HG03575 (cell line): ENCODE measurements around the gene TMEM121B.

Experiments used
- ATAC-seq: cut with Tn5 transposase; IDR thresholded peaks from one replicate; pipeline ENCODE4 v1.9.1; 2021; ENCODE audit not compliant: unreplicated experiment, insufficient number of reproducible peaks, low FRiP score; ENCODE audit errors: extremely low read depth

TMEM121B gene

DNA sequence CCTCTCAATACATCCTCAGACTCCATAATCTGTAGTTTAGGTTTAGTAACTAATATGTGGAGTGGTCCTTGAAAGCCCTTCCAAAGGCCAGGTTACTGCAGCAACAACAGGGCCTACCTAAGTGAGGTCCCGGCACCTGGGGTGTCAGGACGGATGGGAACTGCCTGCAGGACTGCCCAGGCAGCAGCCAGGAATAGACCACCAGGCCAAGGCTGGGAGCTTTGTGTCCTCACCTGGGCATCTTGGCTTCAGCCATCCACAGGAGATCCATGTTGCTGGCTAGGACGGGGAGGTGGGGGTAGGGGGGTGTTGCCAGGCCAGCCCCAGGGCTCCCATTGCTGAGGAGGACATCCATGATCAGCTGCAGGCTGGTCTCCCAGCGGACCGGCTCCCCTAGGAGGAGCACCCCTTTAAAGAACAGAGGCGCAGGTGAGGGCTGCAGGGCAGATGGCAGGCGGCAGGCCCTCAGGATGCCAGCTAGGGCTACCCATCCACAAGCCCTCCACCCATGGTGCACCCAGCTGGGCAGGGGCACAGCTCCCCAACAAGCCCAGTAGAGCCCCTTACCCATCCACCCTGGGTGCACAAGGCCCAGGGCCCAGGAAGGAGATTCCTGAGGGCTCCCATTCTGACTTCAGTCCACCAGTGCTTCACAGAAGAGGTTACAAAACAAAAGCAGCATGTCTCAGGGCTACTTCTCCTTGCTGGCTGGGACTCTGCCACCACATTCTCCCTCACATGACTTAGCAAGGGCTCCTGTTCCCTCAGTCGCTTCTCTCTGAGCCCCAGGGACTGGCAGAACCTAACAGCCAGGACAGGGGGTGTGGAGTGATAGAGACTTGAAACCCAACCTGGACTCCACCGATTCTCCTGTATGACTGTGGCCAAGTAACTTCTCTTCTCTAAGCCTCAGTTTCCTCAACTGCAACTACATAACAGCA is 19.9 kb upstream of the TMEM121B start:
- no peak for ATAC-seq

DNA sequence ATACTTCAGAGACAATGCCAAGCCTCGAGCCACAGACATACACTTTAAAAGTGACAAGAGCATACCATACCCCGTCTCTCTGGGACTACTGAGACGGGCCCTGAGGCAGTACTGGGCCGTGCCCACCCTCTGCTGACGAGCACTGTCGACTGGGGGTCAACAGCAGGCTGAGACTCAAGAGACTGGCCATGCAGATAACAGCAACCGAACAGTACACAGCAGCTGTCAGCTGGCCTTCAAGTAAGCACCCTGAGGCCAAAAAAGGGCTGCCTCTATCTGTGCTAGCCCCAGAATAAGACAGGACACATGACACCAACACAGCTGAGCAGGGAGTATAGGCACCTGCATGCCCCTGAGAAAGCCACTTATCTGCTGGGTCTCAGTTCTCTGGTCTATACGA is 18.9 kb upstream of the TMEM121B start:
- ATAC-seq, result no peak

DNA sequence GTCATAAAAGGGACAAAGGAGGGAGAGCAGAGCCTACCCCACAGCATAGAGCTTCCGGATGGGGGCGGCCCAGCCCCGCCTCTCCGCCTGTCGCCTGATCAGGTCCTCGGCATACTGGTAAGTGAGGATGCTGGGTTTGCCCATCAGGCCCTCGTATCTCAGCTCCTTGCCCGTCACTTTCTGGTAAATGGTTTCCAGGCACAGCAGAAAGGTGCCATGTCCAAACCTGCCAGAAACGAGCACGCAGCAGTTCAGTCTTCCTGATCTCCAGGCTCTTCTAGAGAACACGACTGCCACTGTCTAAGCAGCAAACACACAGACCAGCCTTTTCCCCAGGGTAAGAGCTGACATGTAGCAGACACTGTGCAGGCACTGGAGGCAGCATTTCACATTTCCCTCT is 17.4 kb upstream of the TMEM121B start:
- no peak for ATAC-seq

DNA sequence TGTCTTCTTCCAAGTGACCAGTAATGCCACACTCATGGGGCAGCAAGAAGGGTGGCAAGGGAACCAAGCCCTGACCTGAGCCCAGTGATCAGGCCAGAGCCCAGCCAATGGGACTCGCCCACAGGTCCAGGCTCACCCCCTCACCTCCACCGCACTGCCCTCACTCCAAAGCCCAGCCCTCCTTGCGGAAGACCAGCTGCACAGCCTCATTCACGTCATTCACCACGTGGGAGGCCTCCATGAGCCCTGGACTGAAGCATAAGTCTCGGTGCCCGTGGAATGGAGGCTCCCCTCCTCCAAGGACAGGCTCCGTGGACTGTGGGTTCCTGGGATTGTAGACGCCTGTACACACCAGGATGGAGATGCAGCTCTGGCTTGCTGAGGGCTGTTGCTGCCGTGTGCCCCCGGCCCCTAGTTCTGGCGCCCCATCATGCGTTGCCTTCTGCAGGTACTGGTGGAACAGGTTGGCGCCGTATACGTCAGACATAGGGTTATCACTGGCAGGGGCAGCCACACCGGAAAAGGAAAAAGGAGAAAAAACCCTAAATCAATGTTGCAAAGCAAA is 16.8 kb upstream of the TMEM121B start:
- no peak for ATAC-seq

DNA sequence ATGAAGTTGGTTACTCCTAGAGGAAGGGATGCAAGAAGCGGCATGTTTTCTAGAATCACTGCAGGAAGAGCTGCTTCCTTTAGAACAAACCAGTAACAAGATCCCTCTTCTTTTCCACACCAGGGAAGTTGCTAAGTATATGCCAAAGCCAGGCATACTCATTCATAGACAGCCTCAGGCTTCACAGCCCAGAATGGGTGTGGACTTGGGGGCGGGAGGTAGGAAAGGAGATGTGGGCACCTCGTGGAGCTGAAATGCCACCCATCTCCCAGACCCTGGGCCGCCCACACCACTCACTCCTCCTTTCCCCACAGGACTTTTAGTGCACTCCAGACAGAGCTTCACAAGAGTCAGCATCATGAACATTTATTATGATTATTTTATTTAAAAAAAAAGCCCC is 16.0 kb upstream of the TMEM121B start:
- ATAC-seq, result no peak

DNA sequence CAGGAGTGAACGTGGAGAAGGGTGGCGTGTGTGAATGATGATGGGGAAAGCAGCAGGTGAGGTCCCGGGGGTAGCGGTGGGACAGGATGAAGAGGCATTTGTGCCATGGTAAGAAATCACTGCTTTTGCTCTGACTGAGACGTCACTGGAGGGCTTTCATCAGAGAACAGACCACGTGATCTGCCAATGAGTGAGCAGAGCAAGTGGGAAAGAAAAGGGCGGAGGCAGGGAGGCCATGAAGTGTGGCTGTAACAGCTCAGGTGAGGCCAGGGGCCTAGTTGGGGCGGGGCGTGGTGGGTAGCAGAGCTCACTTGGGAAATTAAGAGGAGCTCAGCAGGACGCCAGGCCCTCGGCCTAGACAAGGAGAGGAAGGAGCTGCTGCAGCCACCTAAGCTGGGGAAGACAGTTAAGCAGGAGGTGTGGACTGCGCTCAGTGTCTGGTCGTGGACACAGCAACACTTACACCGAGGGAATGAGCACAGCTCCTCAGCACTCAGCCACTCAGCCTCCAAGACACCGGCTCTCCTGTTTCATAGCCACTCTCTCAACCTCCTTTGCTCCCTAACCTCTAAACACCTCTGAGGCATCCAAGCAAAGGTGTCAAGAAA is 14.1 kb upstream of the TMEM121B start:
- ATAC-seq, result no peak

DNA sequence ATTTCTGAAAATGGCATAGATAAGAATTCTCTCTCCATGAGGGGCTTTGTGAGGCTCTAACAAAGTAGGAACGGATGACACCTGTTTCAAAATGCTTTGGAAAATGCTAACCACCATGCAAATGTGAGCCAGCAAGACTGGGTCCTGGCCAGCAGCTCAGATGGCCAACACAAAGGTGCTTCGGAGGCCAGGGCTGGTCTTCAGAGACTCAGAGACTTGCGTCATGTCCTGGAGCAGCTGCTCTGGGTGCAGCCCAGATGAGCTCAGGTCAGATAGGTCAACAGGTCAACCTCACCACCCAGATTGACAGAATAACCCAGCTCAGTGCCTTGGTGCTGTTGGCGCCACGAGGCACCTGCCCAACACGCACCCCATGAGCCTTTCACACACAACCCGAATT is 12.0 kb upstream of the TMEM121B start:
- no peak for ATAC-seq

DNA sequence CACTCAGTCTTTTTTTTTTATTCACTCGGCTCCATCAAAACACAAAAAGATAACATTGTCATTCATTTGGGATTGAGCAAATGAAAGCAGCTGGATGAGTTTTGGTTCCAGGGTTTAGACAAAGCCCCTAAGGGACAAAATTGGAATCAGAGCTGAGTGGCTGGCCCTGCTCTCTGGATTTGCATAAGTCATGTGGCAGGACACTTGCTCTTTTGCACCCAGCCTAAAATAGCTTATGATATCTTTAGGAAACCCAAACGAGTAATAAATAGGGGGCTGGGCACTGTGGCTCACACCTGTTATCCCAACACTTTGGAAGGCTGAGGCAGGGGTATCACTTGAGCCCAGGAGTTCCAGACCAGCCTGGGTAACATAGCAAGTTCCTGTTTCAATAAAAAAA is 11.0 kb upstream of the TMEM121B start:
- ATAC-seq, result no peak

DNA sequence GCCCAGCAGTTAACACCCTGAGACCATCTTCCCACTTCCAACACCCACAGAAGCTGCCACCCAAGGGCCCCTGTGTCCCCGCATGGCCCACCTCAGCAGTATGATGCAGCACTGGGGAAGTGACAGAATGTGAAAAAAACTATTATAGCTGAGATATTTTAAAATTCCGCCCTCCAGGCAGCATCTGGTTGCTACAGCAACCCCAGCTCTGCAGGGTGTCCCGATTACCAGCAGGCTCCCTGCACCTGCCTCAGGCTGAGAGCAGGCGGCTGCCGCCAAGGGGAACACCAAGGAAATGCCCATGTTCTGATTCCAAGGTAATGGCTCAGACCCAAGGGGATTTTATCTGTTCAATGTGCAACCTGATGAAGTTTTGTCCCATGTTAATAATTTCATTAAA is 10.5 kb upstream of the TMEM121B start:
- ATAC-seq, result no peak

DNA sequence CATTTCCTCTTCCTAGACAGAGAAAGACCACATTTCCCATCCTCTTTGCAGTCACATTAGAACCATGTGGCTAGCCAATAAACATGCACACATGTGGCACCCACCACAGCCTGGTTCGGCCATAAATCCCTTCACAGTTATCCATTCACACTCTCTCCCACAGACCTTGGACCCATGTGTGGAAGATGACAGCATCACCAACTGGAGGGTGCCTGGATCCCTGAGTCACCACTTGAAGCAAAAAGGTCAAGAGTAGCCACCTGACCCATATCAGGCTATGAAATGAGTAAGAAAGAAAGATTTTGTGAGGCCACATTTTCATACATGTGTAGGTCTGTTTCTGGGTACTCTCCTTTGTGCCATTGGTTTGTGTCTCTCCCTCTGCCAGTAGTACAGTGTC is 9.0 kb upstream of the TMEM121B start:
- ATAC-seq, result no peak

DNA sequence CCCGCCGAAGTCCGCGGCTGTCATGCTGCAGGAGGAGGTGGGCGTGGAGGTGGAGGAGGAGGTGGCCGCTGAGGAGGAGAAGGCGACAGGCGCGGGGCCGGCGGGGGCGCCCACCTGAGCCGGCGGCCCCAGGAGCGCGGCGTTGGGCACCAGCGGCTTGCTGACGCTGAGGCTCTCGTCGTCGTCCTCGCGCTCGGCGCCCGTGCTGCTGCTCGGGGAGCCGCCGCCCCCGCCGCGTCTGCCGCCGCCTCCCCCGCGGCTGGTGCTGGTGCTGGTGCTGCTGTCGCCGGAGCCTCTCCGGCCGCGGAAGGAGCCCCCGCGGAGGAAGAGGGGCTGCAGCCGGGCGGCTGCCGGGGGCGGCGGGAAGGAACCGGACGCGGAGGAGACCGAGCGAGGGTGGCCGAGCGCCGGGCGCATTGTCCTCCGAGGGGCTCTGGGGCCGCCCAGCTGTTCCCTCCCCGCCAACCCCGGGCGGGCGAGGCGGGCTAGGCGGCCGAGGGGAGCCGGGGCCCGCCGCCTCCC is 388 bp downstream of the TMEM121B start:
- ATAC-seq, result no peak

DNA sequence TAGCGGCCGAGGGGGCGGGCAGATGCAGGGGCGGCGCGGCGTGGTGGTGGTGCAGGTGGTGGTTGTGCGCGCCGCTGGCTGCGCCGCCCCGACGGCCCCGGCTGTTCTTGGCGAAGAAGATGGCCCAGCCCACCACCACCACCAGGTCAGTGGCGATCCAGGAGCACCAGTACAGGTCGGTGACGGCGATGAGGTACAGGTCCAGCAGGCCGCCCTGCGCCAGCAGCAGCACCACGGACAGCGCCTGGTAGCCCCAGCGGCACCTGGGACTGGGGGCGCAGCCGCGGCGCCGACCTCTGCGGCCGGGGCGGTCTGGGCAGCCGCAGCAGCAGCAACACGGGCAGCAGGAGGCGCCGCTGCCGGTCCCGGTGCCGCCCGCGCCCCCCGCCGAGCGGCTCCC is 879 bp downstream of the TMEM121B start:
- no peak for ATAC-seq

DNA sequence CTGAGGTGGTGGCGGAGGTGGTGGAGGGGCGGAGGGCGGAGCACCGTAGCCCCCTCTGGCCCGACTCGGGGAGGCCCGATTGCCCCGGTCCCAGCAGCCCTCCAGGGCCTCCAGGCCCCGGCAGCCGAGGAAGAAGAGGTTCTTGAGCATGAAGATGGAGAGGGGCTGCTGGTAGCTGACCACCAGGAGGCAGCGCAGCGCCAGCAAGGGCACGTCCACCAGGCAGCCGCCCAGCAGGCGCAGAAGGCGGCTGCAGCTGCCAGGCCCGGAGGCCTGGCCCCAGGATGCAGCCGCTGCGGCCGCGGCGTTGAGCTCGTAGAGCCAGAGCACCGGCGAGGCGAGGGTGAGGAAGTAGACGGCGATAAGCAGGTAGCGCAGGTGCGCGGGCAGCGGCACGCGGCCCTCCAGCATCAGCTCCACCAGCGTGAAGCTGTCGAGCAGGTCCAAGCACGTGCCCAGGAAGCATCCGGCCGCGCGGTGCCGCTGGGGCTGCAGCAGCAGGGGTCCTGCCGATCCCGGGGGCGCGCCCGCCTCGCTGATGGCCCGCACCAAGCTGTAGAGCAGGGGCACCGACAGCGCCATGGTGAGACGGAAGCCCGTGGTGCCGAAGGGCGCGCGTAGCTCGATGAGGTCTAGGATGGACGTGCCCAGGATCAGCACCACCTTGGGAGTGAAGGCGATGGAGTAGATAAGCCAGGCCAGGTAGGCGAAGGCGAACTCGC is 1.5 kb downstream of the TMEM121B start:
- ATAC-seq, result no peak

DNA sequence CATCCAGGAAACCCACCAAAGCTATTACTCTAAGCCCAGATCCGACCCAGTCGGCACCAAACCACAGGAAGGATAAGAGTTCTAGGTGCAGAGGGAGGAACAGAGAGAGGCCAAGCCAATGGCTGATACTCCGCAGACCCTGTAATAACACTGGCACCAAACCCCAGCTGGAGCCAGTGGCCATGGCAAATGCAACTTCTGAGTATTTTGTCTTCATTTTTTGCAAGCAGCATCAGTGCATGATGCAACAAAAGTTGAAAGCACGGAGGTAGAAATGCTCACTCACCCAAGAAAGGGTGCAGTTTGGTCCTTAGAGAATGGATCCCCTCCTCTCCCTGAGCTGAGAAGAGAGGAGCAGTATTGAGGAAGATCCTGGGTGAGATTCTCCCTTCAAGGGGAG is 2.8 kb downstream of the TMEM121B start:
- no peak for ATAC-seq

DNA sequence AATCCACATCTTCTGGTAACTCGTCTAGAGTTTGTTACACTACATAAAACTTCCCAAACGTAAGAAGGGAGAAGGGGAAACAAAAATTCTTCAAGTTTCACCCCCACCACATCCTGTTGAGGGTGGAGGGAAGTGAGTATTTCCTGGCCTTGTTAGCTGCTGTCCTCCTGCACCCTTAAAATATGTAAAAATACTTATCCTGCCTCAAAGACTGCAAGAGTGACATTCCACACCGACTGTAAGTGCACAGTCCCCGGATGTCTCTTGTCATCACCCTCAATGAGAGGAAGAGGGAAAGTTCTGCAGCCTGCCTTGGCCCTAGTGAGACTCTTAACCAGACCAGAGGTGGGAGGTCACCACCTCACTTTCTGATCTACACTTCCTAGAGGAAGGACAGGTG is 3.3 kb downstream of the TMEM121B start:
- ATAC-seq, result no peak

DNA sequence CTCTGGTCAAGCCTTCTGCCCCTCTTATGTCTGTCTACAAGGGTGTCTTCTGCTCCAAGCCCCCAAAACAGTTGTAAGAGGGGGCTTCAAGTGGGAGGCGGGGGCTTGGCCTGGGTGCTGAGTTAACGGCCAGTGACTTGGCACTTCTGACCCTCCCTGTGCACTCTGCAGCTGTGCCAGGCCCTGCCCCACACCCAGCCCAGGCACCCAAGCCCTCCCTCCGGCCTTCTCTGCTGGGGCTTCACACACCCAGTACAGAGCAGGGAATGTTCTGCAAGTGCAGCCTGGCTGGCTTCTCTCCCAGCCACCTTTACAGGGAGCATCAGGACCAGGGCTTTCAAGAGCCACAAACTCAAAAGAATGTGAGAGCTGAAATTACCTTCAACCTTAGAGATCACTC is 3.8 kb downstream of the TMEM121B start:
- no peak for ATAC-seq

DNA sequence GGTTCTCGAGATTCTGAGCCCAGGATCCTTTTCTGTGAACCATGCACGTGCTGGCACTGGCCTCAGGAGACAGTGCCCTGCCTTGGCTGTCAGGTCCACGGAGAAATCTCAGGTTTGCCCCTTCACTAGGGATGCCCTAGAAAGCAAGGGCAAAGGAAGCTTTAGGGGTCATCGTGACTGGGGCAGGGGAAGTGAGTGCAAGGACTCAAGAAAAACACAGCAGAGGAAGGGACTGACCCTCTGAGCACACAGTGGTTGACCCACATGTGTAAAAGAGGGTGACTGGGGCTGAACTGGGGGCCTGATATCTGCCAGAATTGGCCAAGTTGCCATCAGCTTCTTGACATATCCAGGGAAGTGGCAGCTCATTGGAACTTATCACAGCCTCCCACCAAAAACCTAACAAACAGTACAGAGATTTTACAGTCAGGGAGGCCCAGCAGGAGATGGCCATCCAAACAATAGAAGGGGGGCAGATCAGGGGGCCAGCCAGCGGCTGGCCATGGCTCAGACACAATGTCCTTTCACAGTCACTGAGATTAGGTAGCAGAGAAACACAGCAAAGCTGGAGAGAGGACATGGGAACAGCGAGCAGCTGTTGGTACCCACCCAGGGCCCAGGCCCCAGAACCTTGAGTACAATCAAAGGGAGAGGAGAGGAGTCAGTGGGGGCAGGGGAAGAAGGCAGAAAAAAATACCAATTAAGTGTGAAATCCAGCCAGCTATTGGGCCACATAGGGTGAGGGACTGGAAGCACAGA is 4.4 kb downstream of the TMEM121B start:
- ATAC-seq, result no peak

DNA sequence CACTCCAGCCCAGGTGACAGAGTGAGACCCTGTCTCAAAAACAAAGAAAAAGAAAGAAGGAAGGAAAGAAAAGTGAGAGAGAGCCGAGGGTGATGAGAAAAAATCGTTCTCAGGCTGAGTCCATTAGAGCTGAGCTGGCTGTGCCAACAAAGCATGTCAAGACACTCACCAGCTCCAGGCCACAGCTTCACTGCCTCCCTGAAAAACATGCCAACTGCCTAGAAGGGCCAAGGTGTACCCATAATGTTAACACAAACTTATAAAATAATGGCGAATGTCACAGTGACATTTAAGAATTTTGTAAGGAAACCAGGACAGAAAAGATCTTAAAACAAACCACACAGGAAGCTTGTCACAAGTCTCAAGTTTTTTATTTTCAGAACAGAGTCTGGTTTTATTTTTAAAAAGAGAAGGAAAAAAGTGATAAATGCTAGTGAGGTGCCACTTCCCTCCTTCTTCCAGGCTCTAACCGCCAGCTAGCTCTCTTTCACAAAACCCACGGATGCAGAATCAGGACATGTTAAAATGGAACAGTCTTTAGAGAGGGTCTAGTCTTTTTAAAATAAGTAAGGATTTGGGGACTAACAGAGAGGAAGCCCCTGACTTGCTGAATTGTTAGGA is 5.1 kb downstream of the TMEM121B start:
- ATAC-seq, result no peak
